HUES48 (cell line): ENCODE results near the gene UBAP1L.
"Not testable (repeated sequence)": the region's sequence is repeated elsewhere in the genome, so short reads cannot be mapped to it uniquely, and the experiment has no call there.

ENCODE experiments used
- H3K27ac ChIP-seq: one replicate; pipeline ENCODE4 v1.7.0; 2013; ENCODE audit warnings: low read depth, low read length, inconsistent platforms
- H3K27me3 ChIP-seq: 2 replicates; pipeline ENCODE4 v1.6.1; 2013; ENCODE audit warnings: mild to moderate bottlenecking, low read length; ENCODE audit not compliant: control insufficient read depth, insufficient read depth
- H3K36me3 ChIP-seq: 2 replicates; pipeline ENCODE4 v1.6.1; 2013; ENCODE audit warnings: low read length; ENCODE audit not compliant: control insufficient read depth, insufficient read depth
- H3K4me1 ChIP-seq: 2 replicates; pipeline ENCODE4 v1.6.1; 2013; ENCODE audit warnings: mild to moderate bottlenecking, low read length; ENCODE audit not compliant: control insufficient read depth, insufficient read depth
- H3K4me3 ChIP-seq: 2 replicates; pipeline ENCODE4 v1.5.1; 2013; ENCODE audit warnings: mild to moderate bottlenecking, low read depth, low read length
- H3K9ac ChIP-seq: 2 replicates; pipeline ENCODE4 v1.6.1; 2013; ENCODE audit warnings: mild to moderate bottlenecking, low read depth, low read length, moderate library complexity
- H3K9me3 ChIP-seq: 2 replicates; pipeline ENCODE4 v1.6.1; 2013; ENCODE audit warnings: low read length; ENCODE audit not compliant: control insufficient read depth, insufficient read depth

Gene UBAP1L

GRCh38 chr15:65055201-65055870 is 59.7 kb downstream of the UBAP1L start:
- no peaks in the 10 kb centered on the region for H3K9me3 ChIP-seq
- H3K4me3 ChIP-seq = no peak overlapping the region
- H3K9ac ChIP-seq = no peak overlapping the region
- no peaks in the 10 kb centered on the region; the same call in none of the 2 replicates for H3K36me3 ChIP-seq
- no peak overlapping the region for H3K27ac ChIP-seq
- no peaks in the 10 kb centered on the region for H3K4me1 ChIP-seq
- no peaks in the 10 kb centered on the region for H3K27me3 ChIP-seq

- H3K4me1 ChIP-seq = no peaks in the 10 kb centered on the region
- H3K9ac ChIP-seq = no peak overlapping the region
- no peak overlapping the region for H3K27ac ChIP-seq
- no peaks in the 10 kb centered on the region; the same call in none of the 2 replicates for H3K36me3 ChIP-seq
- H3K9me3 ChIP-seq = no peaks in the 10 kb centered on the region
- no peak overlapping the region for H3K4me3 ChIP-seq
- no peaks in the 10 kb centered on the region for H3K27me3 ChIP-seq
These were observed 60.4 kb downstream of the UBAP1L start for GRCh38 chr15:65054333-65055200.

GRCh38 chr15:65052956-65053355 is 62.0 kb downstream of the UBAP1L start:
- Histone ChIP-seq H3K4me1 (no peaks in the 10 kb centered on the region), H3K27ac (no peak overlapping the region), H3K9me3 (no peaks in the 10 kb centered on the region), H3K36me3 (no peaks in the 10 kb centered on the region; the same call in 1 of the 2 replicates), H3K27me3 (no peaks in the 10 kb centered on the region), H3K4me3 (no peak overlapping the region), H3K9ac (no peak overlapping the region)

- Histone ChIP-seq H3K9me3 (no peaks in the 10 kb centered on the region), H3K9ac (no peak overlapping the region), H3K4me1 (no peaks in the 10 kb centered on the region)
These were observed 63.7 kb downstream of the UBAP1L start for GRCh38 chr15:65051266-65051665.

GRCh38 chr15:65050270-65050669 is 64.7 kb downstream of the UBAP1L start:
- H3K4me3 ChIP-seq = no peak overlapping the region
- H3K9me3 ChIP-seq = no peaks in the 10 kb centered on the region
- no peaks in the 10 kb centered on the region for H3K4me1 ChIP-seq
- no peak overlapping the region for H3K9ac ChIP-seq
- no peaks in the 10 kb centered on the region for H3K27me3 ChIP-seq
- no peak overlapping the region for H3K27ac ChIP-seq
- H3K36me3 ChIP-seq = no peaks in the 10 kb centered on the region

More at GRCh38 chr15:65051266-65051665, 63.7 kb downstream of the UBAP1L start:
- H3K27me3 ChIP-seq = no peaks in the 10 kb centered on the region
- no peaks in the 10 kb centered on the region for H3K36me3 ChIP-seq
- no peak overlapping the region for H3K4me3 ChIP-seq
- H3K27ac ChIP-seq = no peak overlapping the region

GRCh38 chr15:65049418-65049840 is 65.6 kb downstream of the UBAP1L start:
- Histone ChIP-seq H3K9ac (no peak overlapping the region), H3K27ac (no peak overlapping the region), H3K36me3 (no peaks in the 10 kb centered on the region), H3K4me1 (no peaks in the 10 kb centered on the region), H3K9me3 (no peaks in the 10 kb centered on the region), H3K4me3 (peak overlapping the region; percentile 44), H3K27me3 (no peaks in the 10 kb centered on the region)

- Histone ChIP-seq H3K36me3 (no peaks in the 10 kb centered on the region), H3K9me3 (no peaks in the 10 kb centered on the region), H3K27ac (no peak overlapping the region), H3K4me1 (no peaks in the 10 kb centered on the region), H3K27me3 (no peaks in the 10 kb centered on the region), H3K9ac (no peak overlapping the region), H3K4me3 (no peak overlapping the region)
These were observed 66.8 kb downstream of the UBAP1L start for GRCh38 chr15:65048241-65048640.

GRCh38 chr15:65044724-65045481 is 70.1 kb downstream of the UBAP1L start, which contains the start of gene SLC51B:
TSS of gene SLC51B (plus strand) at chr15:65045387. CDS start at chr15:65050005, 4,618 bp downstream.
- no peaks in the 10 kb centered on the region for H3K36me3 ChIP-seq
- no peak within 1 kb of the TSS for H3K9ac ChIP-seq

GRCh38 chr15:65044218-65044617 is 70.8 kb downstream of the UBAP1L start:
- H3K4me1 ChIP-seq, H3K9ac ChIP-seq, H3K36me3 ChIP-seq, H3K4me3 ChIP-seq, H3K27ac ChIP-seq, H3K9me3 ChIP-seq, H3K27me3 ChIP-seq: not testable (repeated sequence)

More at GRCh38 chr15:65044724-65045481, 70.1 kb downstream of the UBAP1L start, which contains the start of gene SLC51B:
- Histone ChIP-seq H3K27me3 (no peaks in the 10 kb centered on the region), H3K9me3 (no peaks in the 10 kb centered on the region), H3K4me3 (no peak within 1 kb of the TSS), H3K27ac (no peak within 1 kb of the TSS), H3K4me1 (no peaks in the 10 kb centered on the region)

- Histone ChIP-seq H3K27me3 (no peaks in the 10 kb centered on the region), H3K9me3 (no peaks in the 10 kb centered on the region), H3K27ac (no peak overlapping the region), H3K4me3 (no peak overlapping the region), H3K9ac (no peak overlapping the region), H3K4me1 (no peaks in the 10 kb centered on the region), H3K36me3 (no peaks in the 10 kb centered on the region)
These were observed 72.1 kb downstream of the UBAP1L start for GRCh38 chr15:65042776-65043327.
